Activated B cell treated with CpG ODN at 0.5 μM for 24 hours (primary cell): ENCODE measurements around the gene TLL2. TPM values are rescaled to one million over a fixed set of nuclear protein-coding genes. Genes with fewer than 3 reads are reported as not detected.

ENCODE experiments used
- ATAC-seq: fragments of 200-7000 bp; cut with Tn5 transposase; one replicate; pipeline ENCODE4 v1.10.0; 2021; ENCODE audit warnings: low read depth, mild to moderate bottlenecking, moderate library complexity
- CTCF ChIA-PET: fragments of 350-600 bp; sonication (Branson Sonifier 250); formaldehyde crosslinking; loops from one replicate; lab custom pipeline; 2021; ENCODE audit warnings: antibody characterized with exemption; lab: Charles Lee
- POLR2A ChIA-PET: fragments of 350-600 bp; sonication (Branson Sonifier 250); formaldehyde crosslinking; loops from one replicate; lab custom pipeline; 2021; ENCODE audit warnings: antibody characterized with exemption; lab: Charles Lee
- DNase-seq: peaks from one replicate; pipeline ENCODE4 v3.0.0; 2022
- H3K27ac Mint-ChIP-seq: one replicate; pipeline ENCODE4 v1.8.0; 2020; ENCODE audit warnings: mixed read lengths
- H3K27me3 Mint-ChIP-seq: one replicate; pipeline ENCODE4 v1.8.0; 2021; ENCODE audit warnings: mixed read lengths
- H3K36me3 Mint-ChIP-seq: one replicate; pipeline ENCODE4 v1.8.0; 2021; ENCODE audit warnings: low read depth, mixed read lengths
- H3K4me1 Mint-ChIP-seq: one replicate; pipeline ENCODE4 v1.8.0; 2021; ENCODE audit warnings: mixed read lengths
- H3K4me3 Mint-ChIP-seq: one replicate; pipeline ENCODE4 v1.8.0; 2020; ENCODE audit warnings: mild to moderate bottlenecking, mixed read lengths
- H3K9me3 Mint-ChIP-seq: one replicate; pipeline ENCODE4 v1.8.0; 2020; ENCODE audit warnings: mixed read lengths
- intact Hi-C: fragments of 100-400 bp; cut with micrococcal nuclease; formaldehyde crosslinking; loops from one replicate; pipeline ENCODE4 v1.15.1; 2024
- total RNA-seq: library from RNA; stranded (reverse); gene quantifications from 2 replicates; pipeline ENCODE4 v1.2.3, GENCODE V29; 2022
- TF ChIP-seq, protein P1 (sequence below): fragments of 200-600 bp; IDR thresholded peaks from one replicate; pipeline ENCODE4 v1.8.0; 2022; ENCODE audit warnings: antibody characterized with exemption, mild to moderate bottlenecking

The TLL2 gene
- total RNA-seq, 1 donor from 2014 or later, result 1.6 TPM

DNA sequence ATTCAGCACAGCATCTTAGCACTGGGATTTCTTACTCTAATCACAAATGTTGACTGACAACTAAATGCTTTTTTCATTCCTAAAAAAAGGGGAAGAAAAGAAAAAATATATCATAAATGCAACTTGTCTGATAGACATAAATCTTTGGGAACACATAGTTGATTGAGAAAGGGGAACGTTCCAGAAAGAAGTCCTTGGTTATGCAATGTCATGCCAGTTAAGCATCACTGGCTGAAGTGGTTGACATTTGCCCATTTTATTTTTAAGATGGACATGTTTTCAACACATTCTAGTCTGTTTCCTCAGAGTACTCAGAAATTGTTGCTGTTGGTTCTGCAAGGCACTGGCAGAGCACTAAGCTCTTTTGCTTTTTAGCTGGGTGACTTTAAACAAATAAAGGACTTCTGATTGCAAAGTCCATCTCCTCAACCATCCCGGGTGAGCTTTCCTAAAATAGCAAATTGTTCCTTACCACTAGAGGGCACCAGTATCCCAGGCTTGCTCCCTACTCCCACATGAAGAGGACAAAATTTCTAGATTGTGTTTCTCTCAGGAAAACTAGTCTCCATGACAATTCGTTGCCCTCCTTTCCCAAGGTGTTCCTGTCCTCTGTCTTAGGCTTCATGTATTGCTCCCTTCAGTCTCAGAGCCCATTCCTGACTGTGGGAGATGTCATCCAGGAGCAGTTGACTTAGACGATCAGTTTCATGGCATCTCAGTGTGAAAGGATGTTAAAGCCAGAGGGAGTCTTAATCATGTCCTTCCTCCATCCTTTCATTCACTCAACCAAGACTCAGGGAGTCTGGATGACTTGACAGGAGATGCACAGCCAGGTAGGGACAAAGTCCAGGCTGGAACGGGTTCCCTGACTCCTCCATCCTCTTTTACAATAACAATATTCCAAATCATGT is 178.9 kb downstream of the TLL2 start:
- Mint-ChIP-seq H3K27ac (no peak overlapping the region), H3K4me1 (peaks cover 3% of the 10 kb centered on the region), H3K36me3 (no peaks in the 10 kb centered on the region), H3K27me3 (peaks cover 6% of the 10 kb centered on the region), H3K4me3 (no peak overlapping the region), H3K9me3 (no peaks in the 10 kb centered on the region)
- ChIA-PET CTCF (interaction anchor here (1.3 to 3.1 kb wide), 4 partner anchors 11 to 105 kb away, joined by 3 to 19 read pairs (median 5); no protein-coding TSS in a partner anchor), POLR2A (interaction anchor here (1.3 kb wide), 1 partner anchor 105 kb away, joined by 3 read pairs; no protein-coding TSS in a partner anchor)
- TF ChIP-seq, protein P1, sequence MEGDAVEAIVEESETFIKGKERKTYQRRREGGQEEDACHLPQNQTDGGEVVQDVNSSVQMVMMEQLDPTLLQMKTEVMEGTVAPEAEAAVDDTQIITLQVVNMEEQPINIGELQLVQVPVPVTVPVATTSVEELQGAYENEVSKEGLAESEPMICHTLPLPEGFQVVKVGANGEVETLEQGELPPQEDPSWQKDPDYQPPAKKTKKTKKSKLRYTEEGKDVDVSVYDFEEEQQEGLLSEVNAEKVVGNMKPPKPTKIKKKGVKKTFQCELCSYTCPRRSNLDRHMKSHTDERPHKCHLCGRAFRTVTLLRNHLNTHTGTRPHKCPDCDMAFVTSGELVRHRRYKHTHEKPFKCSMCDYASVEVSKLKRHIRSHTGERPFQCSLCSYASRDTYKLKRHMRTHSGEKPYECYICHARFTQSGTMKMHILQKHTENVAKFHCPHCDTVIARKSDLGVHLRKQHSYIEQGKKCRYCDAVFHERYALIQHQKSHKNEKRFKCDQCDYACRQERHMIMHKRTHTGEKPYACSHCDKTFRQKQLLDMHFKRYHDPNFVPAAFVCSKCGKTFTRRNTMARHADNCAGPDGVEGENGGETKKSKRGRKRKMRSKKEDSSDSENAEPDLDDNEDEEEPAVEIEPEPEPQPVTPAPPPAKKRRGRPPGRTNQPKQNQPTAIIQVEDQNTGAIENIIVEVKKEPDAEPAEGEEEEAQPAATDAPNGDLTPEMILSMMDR, result no peak
- no peak for ATAC-seq
- DNase-seq, result no peak
- intact Hi-C loops, result no loop called here

DNA sequence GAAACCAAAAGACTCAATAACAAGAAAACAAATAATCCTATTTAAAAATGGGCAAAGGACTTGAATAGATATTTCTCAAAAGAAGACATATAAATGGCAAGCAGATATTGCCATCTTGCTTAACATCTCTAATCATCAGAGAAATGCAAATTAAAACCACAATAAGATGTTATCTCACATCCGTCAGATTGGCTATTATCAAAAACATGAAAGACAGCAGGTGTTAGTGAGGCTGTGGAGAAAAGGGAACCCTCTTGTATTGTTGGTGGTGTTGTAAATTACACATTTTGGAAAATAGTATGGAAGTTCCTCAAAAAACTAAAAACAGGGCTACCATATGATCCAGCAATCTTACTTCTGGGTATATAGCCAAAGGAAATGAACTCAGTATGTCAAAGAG is 180.6 kb downstream of the TLL2 start:
- H3K4me3 Mint-ChIP-seq, result no peak overlapping the region
- H3K27ac Mint-ChIP-seq, result no peak overlapping the region
- ATAC-seq (no peak), DNase-seq (no peak)
- no peaks in the 10 kb centered on the region for H3K36me3 Mint-ChIP-seq
- CTCF ChIA-PET, result interaction anchor here (3.1 kb wide), 1 partner anchor 104 kb away, joined by 19 read pairs; no protein-coding TSS in a partner anchor
- TF ChIP-seq, protein P1, result no peak
- POLR2A ChIA-PET, result no interaction called here
- peaks cover 3% of the 10 kb centered on the region for H3K4me1 Mint-ChIP-seq
- H3K9me3 Mint-ChIP-seq, result no peaks in the 10 kb centered on the region
- intact Hi-C loops, result no loop called here
- peaks cover 10% of the 10 kb centered on the region for H3K27me3 Mint-ChIP-seq

DNA sequence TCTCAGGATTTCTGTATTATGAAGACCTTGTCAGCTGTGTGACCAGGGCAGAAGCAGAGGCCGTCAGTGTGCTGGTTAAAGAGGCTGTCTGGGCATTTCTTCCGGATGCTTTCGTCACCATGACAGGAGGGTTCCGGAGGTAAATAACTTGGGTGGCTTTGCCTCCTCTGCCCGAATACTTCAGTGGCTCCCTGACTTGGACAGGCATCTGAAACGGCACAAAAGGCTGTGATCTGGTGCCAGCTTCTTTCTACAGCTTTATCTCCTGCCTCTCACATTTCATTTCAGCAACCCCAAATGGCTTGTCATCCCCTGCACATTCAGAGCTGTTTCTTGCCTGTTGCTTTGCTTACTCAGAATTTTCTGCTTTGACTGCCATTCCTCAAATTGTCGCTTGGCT is 186.3 kb downstream of the TLL2 start:
- POLR2A ChIA-PET, result no interaction called here
- ATAC-seq (no peak), DNase-seq (no peak)
- no peaks in the 10 kb centered on the region for H3K4me1 Mint-ChIP-seq
- no peaks in the 10 kb centered on the region for H3K9me3 Mint-ChIP-seq
- CTCF ChIA-PET, result interaction anchor here (1.3 kb wide), 1 partner anchor 10 kb away, joined by 3 read pairs; no protein-coding TSS in a partner anchor
- H3K27ac Mint-ChIP-seq, result no peak overlapping the region
- intact Hi-C loops, result no loop called here
- H3K4me3 Mint-ChIP-seq, result no peak overlapping the region
- H3K27me3 Mint-ChIP-seq, result peaks cover 15% of the 10 kb centered on the region
- TF ChIP-seq, protein P1, result no peak
- H3K36me3 Mint-ChIP-seq, result no peaks in the 10 kb centered on the region

DNA sequence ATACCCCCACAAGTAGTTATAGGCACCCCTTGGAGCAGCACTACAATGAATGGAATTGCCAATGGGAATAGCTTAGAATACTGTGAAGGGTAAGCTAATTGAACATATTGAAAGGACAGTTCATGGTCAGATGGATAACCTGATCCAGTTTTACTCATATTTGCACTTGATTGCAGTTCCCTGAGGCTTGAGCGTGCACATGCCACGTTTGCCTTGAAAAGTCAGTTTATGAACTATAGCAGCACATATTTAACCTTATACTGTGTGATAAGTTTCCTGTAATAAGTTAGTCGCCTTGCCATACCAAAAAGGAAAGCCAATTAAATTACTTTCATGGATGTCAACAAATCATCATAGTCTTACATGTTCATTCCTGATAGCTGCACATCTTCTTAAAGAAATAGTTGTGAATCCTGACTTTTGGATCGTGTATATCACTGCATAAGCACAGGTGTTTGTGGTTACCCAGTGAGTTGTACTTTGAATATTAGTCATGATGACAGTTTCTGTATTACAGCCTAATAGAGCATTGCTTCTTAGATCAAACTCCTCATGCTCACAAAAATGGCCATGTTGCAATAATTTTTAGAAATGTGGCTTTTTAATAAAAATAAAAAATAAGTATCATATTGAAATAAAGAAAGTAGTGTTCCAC is 187.9 kb downstream of the TLL2 start:
- TF ChIP-seq, protein P1, result no peak
- Mint-ChIP-seq H3K4me3 (no peak overlapping the region), H3K27me3 (peaks cover 14% of the 10 kb centered on the region), H3K36me3 (no peaks in the 10 kb centered on the region), H3K27ac (no peak overlapping the region), H3K9me3 (no peaks in the 10 kb centered on the region), H3K4me1 (no peaks in the 10 kb centered on the region)
- ChIA-PET POLR2A (no interaction called here), CTCF (interaction anchor here (0.7 to 0.9 kb wide), 2 partner anchors 96 to 309 kb away, joined by 3 to 4 read pairs; no protein-coding TSS in a partner anchor)
- ATAC-seq (no peak), DNase-seq (no peak)
- intact Hi-C loops, result no loop called here
